CD14-positive monocyte (primary cell): ENCODE results near the gene NUP85. TPM values are rescaled to one million over a fixed set of nuclear protein-coding genes. Genes with fewer than 3 reads are reported as not detected.

Source experiments
- DNase-seq, 3 donors: peaks; one replicate each; pipeline ENCODE4 v3.0.0-alpha.2; 2011 to 2022
- H2AFZ ChIP-seq: 2 replicates; pipeline ENCODE4 v1.6.0; 2012; ENCODE audit warnings: mild to moderate bottlenecking, low read depth, low read length, inconsistent platforms; ENCODE audit not compliant: insufficient read depth, poor library complexity, severe bottlenecking
- H3K27ac ChIP-seq, 2 donors: 1 replicate in 1 of 2; 2 replicates in 1 of 2; pipeline ENCODE4 v1.5.1; 2012 to 2013; ENCODE audit warnings: low read length in 2 of 2, control low read depth in 1 of 2, inconsistent platforms in 1 of 2, low read depth in 1 of 2, mild to moderate bottlenecking in 1 of 2
- H3K27me3 ChIP-seq, 2 donors: one replicate each; pipeline versions ENCODE4 v1.6.0 to v1.6.1; 2011 to 2013; ENCODE audit warnings: low read length in 2 of 2; ENCODE audit not compliant: control insufficient read depth in 2 of 2, insufficient read depth in 2 of 2
- H3K36me3 ChIP-seq, 2 donors: replicated peaks in 1 of 2; 1 replicate in 1 of 2; 2 replicates in 1 of 2; pipeline versions ENCODE4 v1.5.1 to v1.6.1; 2012 to 2013; ENCODE audit warnings: low read length in 2 of 2, control low read depth in 1 of 2, inconsistent platforms in 1 of 2, mild to moderate bottlenecking in 1 of 2; ENCODE audit not compliant: insufficient read depth in 2 of 2, control insufficient read depth in 1 of 2
- H3K4me1 ChIP-seq, 2 donors: 1 replicate in 1 of 2; 2 replicates in 1 of 2; pipeline versions ENCODE4 v1.5.1 to v1.6.1; 2012 to 2013; ENCODE audit warnings: low read length in 2 of 2, control low read depth in 1 of 2, inconsistent platforms in 1 of 2, mild to moderate bottlenecking in 1 of 2, moderate library complexity in 1 of 2; ENCODE audit not compliant: insufficient read depth in 2 of 2, control insufficient read depth in 1 of 2
- H3K4me2 ChIP-seq: replicated peaks from 2 replicates; pipeline ENCODE3; 2012; ENCODE audit warnings: low read length, moderate library complexity, mild to moderate bottlenecking; ENCODE audit not compliant: poor library complexity, severe bottlenecking; ENCODE audit errors: extremely low read depth
- H3K4me3 ChIP-seq, 3 experiments: fragments of 200-600 bp in 1 of 3; sonication (generic) in 1 of 3; replicated peaks in 1 of 3; 1 replicate in 2 of 3; 2 replicates in 1 of 3; pipeline ENCODE4 v1.5.1; 2011 to 2013; ENCODE audit warnings: low read length in 3 of 3, mild to moderate bottlenecking in 3 of 3, control low read depth in 2 of 3, low read depth in 2 of 3, inconsistent platforms in 1 of 3, moderate library complexity in 1 of 3
- H3K79me2 ChIP-seq: 2 replicates; pipeline ENCODE4 v1.6.0; 2012; ENCODE audit warnings: mild to moderate bottlenecking, control low read depth, inconsistent platforms, low read length, moderate library complexity; ENCODE audit not compliant: insufficient read depth
- H3K9ac ChIP-seq: 2 replicates; pipeline ENCODE4 v1.6.0; 2017; ENCODE audit warnings: low read length, mild to moderate bottlenecking; ENCODE audit not compliant: insufficient read depth, poor library complexity, severe bottlenecking
- H3K9me3 ChIP-seq, 2 donors: replicated peaks in 1 of 2; 1 replicate in 1 of 2; 2 replicates in 1 of 2; pipeline versions ENCODE4 v1.5.1 to v1.6.1; 2012 to 2013; ENCODE audit warnings: low read length in 2 of 2, control low read depth in 1 of 2; ENCODE audit not compliant: control insufficient read depth in 1 of 2, insufficient read depth in 1 of 2
- H4K20me1 ChIP-seq: 2 replicates; pipeline ENCODE4 v1.6.0; 2012; ENCODE audit warnings: mild to moderate bottlenecking, low read length, control low read depth, moderate library complexity; ENCODE audit not compliant: insufficient read depth
- H3K27ac Mint-ChIP-seq, 7 donors: one replicate each; pipeline ENCODE4 v1.8.0; 2020; ENCODE audit warnings: mild to moderate bottlenecking in 7 of 7, mixed read lengths in 7 of 7, moderate library complexity in 6 of 7, inconsistent platforms in 2 of 7
- H3K27me3 Mint-ChIP-seq, 3 donors: one replicate each; pipeline ENCODE4 v1.8.0; 2021 to 2022; ENCODE audit warnings: low read depth in 3 of 3, mild to moderate bottlenecking in 3 of 3, mixed read lengths in 3 of 3, moderate library complexity in 3 of 3, inconsistent platforms in 1 of 3
- H3K36me3 Mint-ChIP-seq, 2 donors: one replicate each; pipeline ENCODE4 v1.8.0; 2020; ENCODE audit warnings: mixed read lengths in 2 of 2, inconsistent platforms in 1 of 2, mild to moderate bottlenecking in 1 of 2
- H3K4me1 Mint-ChIP-seq: one replicate; pipeline ENCODE4 v1.8.0; 2020; ENCODE audit warnings: mild to moderate bottlenecking, mixed read lengths
- H3K4me3 Mint-ChIP-seq, 2 donors: one replicate each; pipeline ENCODE4 v1.8.0; 2020; ENCODE audit warnings: mild to moderate bottlenecking in 2 of 2, mixed read lengths in 2 of 2, moderate library complexity in 1 of 2
- H3K9me3 Mint-ChIP-seq, 7 donors: one replicate each; pipeline ENCODE4 v1.8.0; 2020 to 2022; ENCODE audit warnings: mixed read lengths in 7 of 7, mild to moderate bottlenecking in 6 of 7, moderate library complexity in 6 of 7, inconsistent platforms in 2 of 7
- WGBS: methylation state at CpG from one replicate; pipeline ENCODE4 v1.1.5; 2013; ENCODE audit warnings: missing lambda C conversion rate; ENCODE audit not compliant: insufficient coverage; 5-methylcytosine and 5-hydroxymethylcytosine counted together
- intact Hi-C, 2 donors: fragments of 100-400 bp; cut with micrococcal nuclease; formaldehyde crosslinking; loops; one replicate each; pipeline versions ENCODE4 v1.15.0 to v1.15.1; 2023
- polyA plus RNA-seq, 3 donors: library from polyadenylated mRNA; depleted of rRNA in 1 of 3; unstranded in 2 of 3; stranded (reverse) in 1 of 3; fragments of 300-500 nt in 2 of 3; fragments of >200 nt in 1 of 3; fragmentation: Illumina TruSeq in 2 of 3; gene quantifications; 1 replicate in 2 of 3; 2 replicates in 1 of 3; pipeline ENCODE4 v1.2.3, GENCODE V29; 2012 to 2021
- TF ChIP-seq, protein P1 (sequence below): fragments of 200-600 bp; IDR thresholded peaks from one replicate; pipeline ENCODE4 v1.8.0; 2022; ENCODE audit warnings: antibody characterized with exemption, mild to moderate bottlenecking

NUP85 gene
- polyA plus RNA-seq, 3 donors = 36.3 to 94.2 (median 38.7) TPM

DNA sequence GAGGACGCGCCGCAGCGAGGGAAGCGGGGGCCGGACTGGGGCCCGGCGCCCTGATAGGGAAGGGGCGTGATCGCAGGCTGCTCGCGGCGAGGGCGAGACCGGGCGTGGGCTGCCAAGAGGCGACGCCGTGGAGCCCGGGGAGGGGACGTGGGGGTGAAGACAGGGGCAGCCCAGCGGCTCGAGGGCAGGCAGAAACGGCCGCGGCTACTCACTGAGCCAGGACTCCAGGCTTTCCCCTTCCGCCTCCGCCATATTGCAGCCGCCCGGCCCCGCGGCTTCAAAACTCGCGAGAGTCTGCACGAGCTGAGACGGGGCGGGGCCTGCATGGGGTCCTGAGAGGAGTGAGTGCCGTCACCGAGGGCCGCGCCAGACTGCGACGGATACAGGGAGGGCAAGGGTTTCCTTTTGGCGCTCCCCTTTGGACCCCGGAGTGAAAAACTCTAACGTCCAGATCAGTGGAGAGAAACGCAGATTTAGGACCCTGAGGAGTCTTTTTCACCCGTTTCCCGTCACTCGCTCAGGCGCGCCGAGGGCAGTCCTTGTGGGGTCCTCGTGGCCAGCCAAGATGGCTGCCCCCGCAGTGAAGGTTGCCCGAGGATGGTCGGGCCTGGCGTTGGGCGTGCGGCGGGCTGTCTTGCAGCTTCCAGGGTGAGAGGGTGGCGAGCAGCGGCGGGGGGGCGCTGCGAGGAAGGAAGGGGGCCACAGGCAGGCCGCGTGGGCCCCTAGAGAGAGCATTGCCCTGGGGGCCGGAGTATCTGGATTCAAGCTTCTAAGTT, 56.0 kb downstream of the NUP85 start, which contains the start of the genes GGA3 and MRPS7:
Gene GGA3, minus strand, starts transcription at position 271 of the 776 bp plus-strand sequence. Its CDS starts 19 bp downstream, at position 252.
Gene MRPS7, plus strand, starts transcription at position 544 of the 776 bp plus-strand sequence. Its CDS starts 22 bp downstream, at position 566.
- H3K27ac Mint-ChIP-seq = peak within 1 kb of the TSS; percentile 98 to 100 (median 99)
- peak within 1 kb of the TSS; percentile 98 to 99 for H3K4me3 Mint-ChIP-seq
- peaks cover 11 to 35% of the 10 kb centered on the region in 2 donors for H3K36me3 ChIP-seq
- H3K27me3 Mint-ChIP-seq = peaks cover 0 to 2% (median 0%) of the 10 kb centered on the region in 3 donors
- H3K27ac ChIP-seq = peak within 1 kb of the TSS; percentile 90 to 99
- no peaks in the 10 kb centered on the region for H3K27me3 ChIP-seq
- peaks cover 92% of the 10 kb centered on the region for H3K79me2 ChIP-seq
- H3K9me3 ChIP-seq = no peaks in the 10 kb centered on the region
- H3K9ac ChIP-seq = peak within 1 kb of the TSS; percentile 98
- H4K20me1 ChIP-seq = peaks cover 16% of the 10 kb centered on the region
- peak within 1 kb of the TSS; percentile 92 for H3K4me2 ChIP-seq
- WGBS = under 1% methylated on average over 68 of the region's 69 CpGs
- H3K4me3 ChIP-seq = peak within 1 kb of the TSS; percentile 81 to 97 (median 89)
- TF ChIP-seq, protein P1, sequence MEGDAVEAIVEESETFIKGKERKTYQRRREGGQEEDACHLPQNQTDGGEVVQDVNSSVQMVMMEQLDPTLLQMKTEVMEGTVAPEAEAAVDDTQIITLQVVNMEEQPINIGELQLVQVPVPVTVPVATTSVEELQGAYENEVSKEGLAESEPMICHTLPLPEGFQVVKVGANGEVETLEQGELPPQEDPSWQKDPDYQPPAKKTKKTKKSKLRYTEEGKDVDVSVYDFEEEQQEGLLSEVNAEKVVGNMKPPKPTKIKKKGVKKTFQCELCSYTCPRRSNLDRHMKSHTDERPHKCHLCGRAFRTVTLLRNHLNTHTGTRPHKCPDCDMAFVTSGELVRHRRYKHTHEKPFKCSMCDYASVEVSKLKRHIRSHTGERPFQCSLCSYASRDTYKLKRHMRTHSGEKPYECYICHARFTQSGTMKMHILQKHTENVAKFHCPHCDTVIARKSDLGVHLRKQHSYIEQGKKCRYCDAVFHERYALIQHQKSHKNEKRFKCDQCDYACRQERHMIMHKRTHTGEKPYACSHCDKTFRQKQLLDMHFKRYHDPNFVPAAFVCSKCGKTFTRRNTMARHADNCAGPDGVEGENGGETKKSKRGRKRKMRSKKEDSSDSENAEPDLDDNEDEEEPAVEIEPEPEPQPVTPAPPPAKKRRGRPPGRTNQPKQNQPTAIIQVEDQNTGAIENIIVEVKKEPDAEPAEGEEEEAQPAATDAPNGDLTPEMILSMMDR = no peak
- intact Hi-C loops = loop anchor here in 1 of 2 donors (2.0 to 10.0 kb wide), 3 partner anchors 57 to 323 kb away; partner anchors contain the start of genes MYO15B and NUP85
- peaks cover 64% of the 10 kb centered on the region for H3K4me1 Mint-ChIP-seq
- H3K4me1 ChIP-seq = peaks cover 43 to 50% of the 10 kb centered on the region in 2 donors
- peak within 1 kb of the TSS; percentile 94 for H2AFZ ChIP-seq
- peak; percentile 88 to 92 (median 91) for DNase-seq
- H3K36me3 Mint-ChIP-seq = peaks cover 25 to 48% of the 10 kb centered on the region in 2 donors
- H3K9me3 Mint-ChIP-seq = no peaks in the 10 kb centered on the region

DNA sequence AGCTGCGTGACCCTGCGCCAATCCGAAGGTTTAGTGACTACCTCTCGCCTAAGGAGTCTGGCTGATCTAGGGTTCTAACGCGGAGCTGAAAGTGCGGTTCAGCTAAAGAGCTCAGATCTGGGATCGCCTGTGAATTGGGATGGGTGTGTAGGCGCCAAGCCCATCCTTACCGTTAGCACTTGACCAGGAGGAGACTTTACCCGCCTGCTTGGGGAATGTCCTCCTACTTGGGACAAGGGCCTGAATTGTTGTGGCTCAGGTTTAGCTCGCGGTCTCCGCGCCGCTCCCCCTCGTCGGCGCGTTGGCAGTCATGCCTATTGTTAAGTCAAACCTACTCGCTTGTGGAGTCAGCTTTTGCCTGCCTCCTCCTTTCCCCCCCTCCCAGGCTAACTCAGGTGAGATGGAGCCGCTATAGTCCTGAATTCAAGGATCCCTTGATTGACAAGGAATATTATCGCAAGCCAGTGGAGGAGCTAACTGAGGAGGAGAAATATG, 56.7 kb downstream of the NUP85 start:
- Mint-ChIP-seq H3K4me1 (peaks cover 64% of the 10 kb centered on the region), H3K27me3 (peaks cover 0 to 2% (median 0%) of the 10 kb centered on the region in 3 donors), H3K4me3 (peak overlapping the region; percentile 98 to 99), H3K27ac (peak overlapping the region; percentile 98 to 100 (median 99)), H3K9me3 (peaks cover 0 to 2% (median 0%) of the 10 kb centered on the region in 7 donors), H3K36me3 (peaks cover 32 to 53% of the 10 kb centered on the region in 2 donors)
- peaks cover 95% of the 10 kb centered on the region for H3K79me2 ChIP-seq
- H3K4me3 ChIP-seq = peak overlapping the region; percentile 81 to 97 (median 89)
- H3K9ac ChIP-seq = peak overlapping the region; percentile 98
- H3K4me1 ChIP-seq = peaks cover 48 to 57% of the 10 kb centered on the region in 2 donors
- no peaks in the 10 kb centered on the region for H3K9me3 ChIP-seq
- intact Hi-C loops = loop anchor here in 1 of 2 donors (10.0 kb wide), 2 partner anchors 227 to 323 kb away; partner anchors contain the start of gene MYO15B
- TF ChIP-seq, protein P1 = no peak
- peaks cover 16% of the 10 kb centered on the region for H4K20me1 ChIP-seq
- peak in 1 of 3 donors; percentile 3 for DNase-seq
- peak overlapping the region; percentile 92 for H3K4me2 ChIP-seq
- WGBS = 0% methylated on average over 15 of the region's 23 CpGs
- H3K27ac ChIP-seq = peak overlapping the region; percentile 90 to 99
- H3K36me3 ChIP-seq = peaks cover 11 to 36% of the 10 kb centered on the region in 2 donors
- H3K27me3 ChIP-seq = no peaks in the 10 kb centered on the region
- peak overlapping the region; percentile 94 for H2AFZ ChIP-seq
